GM21423 (cell line): ENCODE measurements around the gene TRAF3IP1.
"Not testable (repeated sequence)": the region's sequence is repeated elsewhere in the genome, so short reads cannot be mapped to it uniquely, and the experiment has no call there.

ENCODE experiments used
- ATAC-seq: cut with Tn5 transposase; IDR thresholded peaks from one replicate; pipeline ENCODE4 v1.9.1; 2021; ENCODE audit warnings: mild to moderate bottlenecking, moderate library complexity; ENCODE audit not compliant: unreplicated experiment

The TRAF3IP1 gene

GRCh38 chr2:238404406-238405216, 84.3 kb downstream of the TRAF3IP1 start:
- no peak for ATAC-seq

GRCh38 chr2:238405217-238405555, 84.9 kb downstream of the TRAF3IP1 start:
- not testable (repeated sequence) for ATAC-seq

- ATAC-seq, result no peak
Observed at GRCh38 chr2:238406221-238406997, 86.1 kb downstream of the TRAF3IP1 start.

- no peak for ATAC-seq
Observed at GRCh38 chr2:238406998-238407285, 86.6 kb downstream of the TRAF3IP1 start.

GRCh38 chr2:238407566-238407965, 87.2 kb downstream of the TRAF3IP1 start:
- ATAC-seq, result no peak

DNA sequence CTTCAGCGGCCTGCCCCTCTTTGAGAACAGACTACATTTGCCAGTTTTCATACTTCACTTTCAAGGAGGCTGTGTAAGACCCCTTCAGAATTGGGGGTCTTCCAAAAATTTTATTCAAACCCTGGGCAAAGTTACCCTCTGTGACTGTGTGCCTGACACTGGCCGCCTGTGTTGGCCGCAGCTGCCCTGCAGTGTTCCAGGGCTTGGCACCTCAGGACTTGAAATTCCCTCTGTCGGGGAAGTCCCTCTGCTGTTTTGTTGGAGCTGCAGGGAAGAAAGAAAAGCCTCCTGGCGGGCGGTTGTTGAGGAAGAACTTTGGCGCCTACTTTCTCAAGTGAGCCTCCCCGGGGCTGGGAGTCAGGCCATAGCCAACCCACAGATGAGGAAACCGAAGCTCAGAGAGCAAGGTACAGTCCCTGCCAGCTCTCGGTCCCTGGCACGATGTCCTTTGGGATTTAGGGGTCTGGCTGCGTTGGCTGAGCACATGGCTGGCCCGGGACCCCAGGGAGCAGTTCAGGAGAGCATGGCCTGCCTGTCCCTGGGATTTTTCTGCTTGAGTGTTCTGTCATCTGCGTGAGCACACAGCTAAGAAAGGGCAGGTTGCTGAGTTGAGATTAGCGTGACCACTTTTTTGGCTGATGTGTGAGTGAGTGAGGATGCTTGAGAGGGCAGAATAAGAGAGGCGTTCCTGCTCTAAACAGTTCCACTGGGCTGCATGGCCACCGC, 88.5 kb downstream of the TRAF3IP1 start:
- no peak for ATAC-seq

DNA sequence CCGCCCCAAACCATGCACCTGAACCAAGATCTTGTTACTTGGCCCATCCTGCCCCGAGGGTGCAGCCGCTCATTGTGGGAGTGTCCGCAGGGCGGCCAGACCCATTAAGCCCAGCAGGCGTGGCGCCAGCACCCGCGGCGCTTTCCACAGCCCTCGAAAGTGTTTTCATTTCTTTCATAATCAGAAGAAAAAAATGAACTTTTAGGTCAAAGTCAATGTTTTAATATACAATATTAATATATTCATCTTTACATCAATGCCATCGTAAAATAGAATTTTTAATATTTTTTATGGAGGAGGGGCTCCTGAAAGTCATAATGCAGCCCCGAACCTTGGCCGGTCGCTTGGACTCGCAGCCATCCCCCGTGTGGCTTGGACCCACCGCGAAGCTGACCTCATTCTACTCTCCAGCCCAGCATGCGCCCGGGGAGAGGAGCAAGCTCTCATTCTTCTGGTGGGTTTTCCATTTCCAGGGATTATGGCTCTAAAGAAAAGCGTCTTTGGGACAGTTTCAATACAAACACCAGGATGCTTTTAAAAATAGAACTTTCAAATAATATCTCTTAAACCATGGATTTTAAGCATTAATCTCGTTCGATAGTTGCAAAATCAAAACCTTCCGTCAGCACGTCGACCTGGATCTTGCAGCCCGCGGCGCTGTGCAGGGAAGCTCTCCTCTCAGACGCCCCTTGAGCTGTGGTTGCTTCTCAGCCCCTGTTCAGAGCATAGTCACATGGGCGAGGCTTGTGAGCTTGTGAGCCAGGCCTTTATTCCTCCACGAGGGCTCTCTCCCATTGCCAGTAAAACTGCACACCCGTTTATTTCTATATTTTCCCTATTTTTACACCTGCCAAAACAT, 89.3 kb downstream of the TRAF3IP1 start:
- no peak for ATAC-seq

GRCh38 chr2:238412067-238412767, 91.9 kb downstream of the TRAF3IP1 start:
- no peak for ATAC-seq

GRCh38 chr2:238413368-238413767, 93.0 kb downstream of the TRAF3IP1 start:
- no peak for ATAC-seq

- no peak for ATAC-seq
Observed at GRCh38 chr2:238415036-238415764, 94.9 kb downstream of the TRAF3IP1 start.

GRCh38 chr2:238415893-238416292, 95.6 kb downstream of the TRAF3IP1 start:
- no peak for ATAC-seq

DNA sequence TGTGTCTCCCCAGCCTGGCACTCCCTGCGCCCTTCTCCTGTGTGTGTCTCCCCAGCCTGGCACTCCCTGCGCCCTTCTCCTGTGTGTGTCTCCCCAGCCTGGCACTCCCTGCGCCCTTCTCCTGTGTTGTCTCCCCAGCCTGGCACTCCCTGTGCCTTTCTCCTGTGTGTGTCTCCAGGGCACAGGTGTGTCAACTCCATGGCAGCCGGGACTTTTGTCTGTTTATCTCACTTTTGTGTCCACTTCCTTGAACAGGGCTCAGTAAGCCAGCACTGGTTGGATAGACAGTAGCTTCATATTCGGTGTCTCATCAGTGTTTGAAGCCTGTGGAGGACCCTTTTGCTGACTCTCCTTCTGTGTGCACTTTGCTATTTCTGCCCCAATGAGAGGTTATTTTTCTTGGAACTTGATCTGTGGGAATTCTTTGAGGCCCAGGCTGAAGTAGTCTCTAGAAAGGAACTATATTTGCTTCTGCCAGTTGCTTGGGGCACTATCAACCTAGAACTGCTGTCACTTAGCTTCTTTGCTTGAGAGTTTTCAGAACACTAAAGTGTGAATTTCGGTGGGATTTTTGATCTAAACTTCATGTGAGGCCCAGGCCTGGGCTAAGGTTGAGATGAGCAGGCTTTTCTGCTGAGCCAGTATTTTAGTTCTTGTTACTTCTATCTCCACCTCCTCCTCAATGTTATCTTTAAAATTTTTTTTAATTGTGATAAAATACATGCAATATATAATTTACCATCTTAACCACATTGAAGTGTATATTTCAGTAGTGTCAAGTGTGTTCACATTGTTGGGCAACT, 98.1 kb downstream of the TRAF3IP1 start:
- no peak for ATAC-seq

GRCh38 chr2:238418999-238419546, 98.8 kb downstream of the TRAF3IP1 start:
- ATAC-seq, result no peak

- no peak for ATAC-seq
Observed at GRCh38 chr2:238420442-238420841, 100.1 kb downstream of the TRAF3IP1 start.

DNA sequence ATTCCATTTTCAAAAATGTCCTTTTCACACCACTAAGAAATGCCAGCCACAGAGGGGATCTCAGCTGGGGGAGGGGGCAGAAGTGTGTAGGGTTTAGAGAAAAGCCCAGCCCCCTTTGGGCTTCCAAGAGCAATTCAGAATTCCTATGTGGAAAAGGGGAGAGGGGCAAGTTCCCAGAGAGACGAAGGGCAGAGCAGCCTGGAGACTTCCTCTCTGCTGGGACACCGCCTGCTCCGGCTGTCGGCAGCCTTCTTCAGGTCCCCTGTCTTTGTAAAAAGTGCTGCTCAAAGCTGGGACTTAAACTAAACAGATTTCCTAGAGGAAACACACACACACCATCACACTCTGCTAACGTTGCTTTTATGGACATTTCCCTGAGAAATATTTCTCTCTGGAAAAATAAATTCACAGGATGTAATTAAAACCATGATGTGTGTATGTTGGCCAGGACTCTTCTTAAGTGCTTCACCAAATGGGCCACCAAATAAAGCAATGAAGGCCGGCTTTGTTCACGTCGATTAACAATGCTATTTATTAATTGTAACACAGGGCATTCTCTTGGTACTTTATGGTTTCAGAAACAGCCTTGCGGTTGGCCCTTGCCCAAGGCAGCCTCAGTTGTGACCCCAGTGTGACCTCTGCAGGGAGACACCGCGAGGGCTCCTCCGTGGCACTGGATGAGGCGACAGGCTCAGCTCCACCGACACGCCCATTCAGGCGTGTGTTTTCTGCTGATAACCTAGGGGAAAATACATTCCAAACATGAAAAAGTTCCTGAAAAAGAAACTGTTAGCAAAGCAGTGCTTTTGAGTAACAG, 100.8 kb downstream of the TRAF3IP1 start:
- ATAC-seq, result no peak

DNA sequence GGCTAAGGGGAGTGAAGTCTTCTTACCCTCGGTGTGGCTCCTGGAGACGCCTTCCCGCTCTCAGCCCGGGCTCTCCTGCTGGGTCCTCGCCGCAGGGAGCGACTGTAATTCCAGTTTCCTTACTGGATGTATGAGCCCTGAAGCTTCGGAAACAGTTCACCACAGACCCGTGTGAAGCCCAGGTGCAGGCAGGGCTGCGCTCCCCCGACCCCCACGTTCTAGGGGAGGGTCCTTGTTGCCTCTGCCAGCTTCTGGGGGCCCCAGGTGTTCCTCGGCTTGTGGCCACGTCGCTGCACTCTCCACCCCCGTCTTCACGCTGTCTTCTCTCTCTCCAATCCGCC, 101.3 kb downstream of the TRAF3IP1 start:
- no peak for ATAC-seq

- no peak for ATAC-seq
Observed at GRCh38 chr2:238422285-238422684, 102.0 kb downstream of the TRAF3IP1 start.

DNA sequence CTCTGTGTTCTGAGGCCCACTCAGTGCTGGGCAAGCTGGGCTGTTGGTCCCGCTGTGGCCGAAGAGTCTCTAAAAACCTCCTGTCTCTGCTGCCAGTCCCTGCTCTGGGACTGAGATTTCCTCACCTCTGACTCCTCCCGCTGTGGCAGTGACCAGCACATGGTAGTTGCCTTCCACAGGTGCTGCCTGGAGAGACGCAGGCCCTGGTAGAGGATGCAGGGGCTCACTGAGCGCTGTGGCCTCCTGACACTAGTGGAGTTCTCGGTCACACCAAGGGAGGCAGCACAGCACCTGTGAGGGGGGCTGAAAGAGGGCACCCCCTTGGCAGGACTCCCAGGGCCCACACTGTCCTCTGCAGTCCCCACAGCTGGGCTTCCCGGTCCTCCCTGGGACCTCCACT, 102.6 kb downstream of the TRAF3IP1 start:
- ATAC-seq, result no peak
